Measurements from ENCODE around the gene MYRFL.

The MYRFL gene

GRCh38 chr12:69932676-69933552, 107.9 kb downstream of the MYRFL start:
- no peak for DNase-seq (ENCODE audit: low read depth in 2 of 2)

- DNase-seq (ENCODE audit: low read depth in 2 of 2): no peak
Measured at GRCh38 chr12:69934011-69934410, 109.0 kb downstream of the MYRFL start.

- DNase-seq (ENCODE audit: low read depth in 2 of 2): no peak
Measured at GRCh38 chr12:69935651-69936100, 110.6 kb downstream of the MYRFL start.

- no peak for DNase-seq (ENCODE audit: low read depth in 2 of 2)
Measured at GRCh38 chr12:69936214-69936731, 111.2 kb downstream of the MYRFL start.

GRCh38 chr12:69936766-69937165, 111.7 kb downstream of the MYRFL start:
- DNase-seq (ENCODE audit: low read depth in 2 of 2): no peak

GRCh38 chr12:69947123-69947522, 122.1 kb downstream of the MYRFL start:
- DNase-seq (ENCODE audit: low read depth in 2 of 2): no peak

GRCh38 chr12:69947897-69948296, 122.9 kb downstream of the MYRFL start:
- DNase-seq (ENCODE audit: low read depth in 2 of 2): no peak

GRCh38 chr12:69948851-69949250, 123.8 kb downstream of the MYRFL start:
- no peak for DNase-seq (ENCODE audit: low read depth in 2 of 2)

- DNase-seq (ENCODE audit: low read depth in 2 of 2): no peak
Measured at GRCh38 chr12:69949311-69950002, 124.4 kb downstream of the MYRFL start.

GRCh38 chr12:69951108-69951507, 126.1 kb downstream of the MYRFL start:
- DNase-seq (ENCODE audit: low read depth in 2 of 2): no peak

GRCh38 chr12:69952890-69953289, 127.9 kb downstream of the MYRFL start:
- DNase-seq (ENCODE audit: low read depth in 2 of 2): no peak

- no peak for DNase-seq (ENCODE audit: low read depth in 2 of 2)
Measured at GRCh38 chr12:69961246-69961645, 136.2 kb downstream of the MYRFL start.

- DNase-seq (ENCODE audit: low read depth in 2 of 2): no peak
Measured at GRCh38 chr12:69966409-69966808, 141.4 kb downstream of the MYRFL start.

GRCh38 chr12:69966839-69967238, 141.8 kb downstream of the MYRFL start:
- DNase-seq (ENCODE audit: low read depth in 2 of 2): no peak

GRCh38 chr12:69969011-69969410, 144.0 kb downstream of the MYRFL start:
- no peak for DNase-seq (ENCODE audit: low read depth in 2 of 2)

- DNase-seq (ENCODE audit: low read depth in 2 of 2): no peak
Measured at GRCh38 chr12:69972136-69972535, 147.1 kb downstream of the MYRFL start.

- DNase-seq (ENCODE audit: low read depth in 2 of 2): no peak
Measured at GRCh38 chr12:69978020-69978419, 153.0 kb downstream of the MYRFL start.

- no peak for DNase-seq (ENCODE audit: low read depth in 2 of 2)
Measured at GRCh38 chr12:69981881-69982475, 157.0 kb downstream of the MYRFL start.

- DNase-seq (ENCODE audit: low read depth in 2 of 2): no peak
Measured at GRCh38 chr12:69984241-69984640, 159.2 kb downstream of the MYRFL start.

- no peak for DNase-seq (ENCODE audit: low read depth in 2 of 2)
Measured at GRCh38 chr12:69985656-69986055, 160.6 kb downstream of the MYRFL start.

GRCh38 chr12:69986114-69986513, 161.1 kb downstream of the MYRFL start:
- DNase-seq (ENCODE audit: low read depth in 2 of 2): no peak

GRCh38 chr12:69987579-69988091, 162.6 kb downstream of the MYRFL start:
- DNase-seq (ENCODE audit: low read depth in 2 of 2): no peak
